HG02623 (cell line): ENCODE measurements around the gene PITX3.
A peak's percentile ranks its signal among the peaks of the same experiment; 100 is the strongest.
"Not testable (repeated sequence)": the region's sequence is repeated elsewhere in the genome, so short reads cannot be mapped to it uniquely, and the experiment has no call there.

ENCODE experiments used
- ATAC-seq: cut with Tn5 transposase; IDR thresholded peaks from one replicate; pipeline ENCODE4 v1.9.1; 2021; ENCODE audit warnings: moderate library complexity; ENCODE audit not compliant: unreplicated experiment

Gene PITX3

GRCh38 chr10:102229810-102230263 lies 11.5 kb downstream of the PITX3 start:
- peak; percentile 49 for ATAC-seq

- ATAC-seq: no peak
Observed at GRCh38 chr10:102227050-102227449, 14.3 kb downstream of the PITX3 start.

GRCh38 chr10:102226542-102226870 lies 14.8 kb downstream of the PITX3 start:
- no peak for ATAC-seq

GRCh38 chr10:102225646-102226541 lies 15.4 kb downstream of the PITX3 start, which contains the start of gene ELOVL3:
Gene ELOVL3, plus strand, starts transcription at chr10:102226299. Its CDS starts 250 bp downstream, at chr10:102226549.
- peak; percentile 88 for ATAC-seq

GRCh38 chr10:102222797-102223196 lies 18.5 kb downstream of the PITX3 start:
- no peak for ATAC-seq

- ATAC-seq: no peak
Observed at GRCh38 chr10:102220612-102221011, 20.7 kb downstream of the PITX3 start.

- ATAC-seq: no peak
Observed at GRCh38 chr10:102219370-102219769, 21.9 kb downstream of the PITX3 start.

- not testable (repeated sequence) for ATAC-seq
Observed at GRCh38 chr10:102213599-102213998, 27.7 kb downstream of the PITX3 start.

- no peak for ATAC-seq
Observed at GRCh38 chr10:102211615-102212299, 29.6 kb downstream of the PITX3 start.

- no peak for ATAC-seq
Observed at GRCh38 chr10:102208311-102209035, 32.8 kb downstream of the PITX3 start.

- ATAC-seq: no peak
Observed at GRCh38 chr10:102202386-102202785, 38.9 kb downstream of the PITX3 start.

GRCh38 chr10:102200751-102201640 lies 40.3 kb downstream of the PITX3 start:
- no peak for ATAC-seq

- ATAC-seq: no peak
Observed at GRCh38 chr10:102198027-102198426, 43.3 kb downstream of the PITX3 start.

GRCh38 chr10:102196893-102197292 lies 44.4 kb downstream of the PITX3 start:
- no peak for ATAC-seq

- ATAC-seq: no peak
Observed at GRCh38 chr10:102195296-102195870, 45.9 kb downstream of the PITX3 start.

- no peak for ATAC-seq
Observed at GRCh38 chr10:102191956-102192355, 49.4 kb downstream of the PITX3 start.

GRCh38 chr10:102188941-102189898 lies 52.1 kb downstream of the PITX3 start:
- ATAC-seq: not testable (repeated sequence)

GRCh38 chr10:102188298-102188940 lies 52.9 kb downstream of the PITX3 start:
- ATAC-seq: no peak
